Measurements from ENCODE around the gene LDLRAD3. TPM values are rescaled to one million over a fixed set of nuclear protein-coding genes. Genes with fewer than 3 reads are reported as not detected.

LDLRAD3 gene
- total RNA-seq, 2 donors from 2014 or later: 30.8 to 42.5 TPM

- DNase-seq (ENCODE audit: low spot score): no peak
- TF ChIP-seq CTCF (IDR thresholded peaks at IDR 0.05) (no peak), POLR2A (IDR thresholded peaks at IDR 0.05) (no peak), POLR2AphosphoS5 (IDR thresholded peaks at IDR 0.05) (no peak)
- no peaks in the 10 kb centered on the region for H3K9me3 ChIP-seq
- no peaks in the 10 kb centered on the region for H3K4me1 ChIP-seq (replicated peaks)
- 96% methylated on average over 6 of the region's 6 CpGs for WGBS
- no peaks in the 10 kb centered on the region for H3K36me3 ChIP-seq
- intact Hi-C loops (cut with DNase I): no loop called here
- H3K27ac ChIP-seq: no peak overlapping the region
- H3K27me3 ChIP-seq (replicated peaks; ENCODE audit: insufficient read depth): no peaks in the 10 kb centered on the region
- H3K4me3 ChIP-seq: no peak overlapping the region
These were observed 32.6 kb downstream of the LDLRAD3 start for GRCh38 chr11:35976434-35976833.

- no peak for DNase-seq (ENCODE audit: low spot score)
- Histone ChIP-seq H3K36me3 (no peaks in the 10 kb centered on the region), H3K4me3 (no peak overlapping the region), H3K9me3 (no peaks in the 10 kb centered on the region), H3K27me3 (replicated peaks; ENCODE audit: insufficient read depth) (no peaks in the 10 kb centered on the region), H3K27ac (no peak overlapping the region), H3K4me1 (replicated peaks) (no peaks in the 10 kb centered on the region)
- TF ChIP-seq POLR2AphosphoS5 (IDR thresholded peaks at IDR 0.05): no peak
- TF ChIP-seq POLR2A (IDR thresholded peaks at IDR 0.05): no peak
- no peak for TF ChIP-seq CTCF (IDR thresholded peaks at IDR 0.05)
- intact Hi-C loops (cut with DNase I): no loop called here
- 50% methylated on average over 6 of the region's 6 CpGs for WGBS
These were observed 34.3 kb downstream of the LDLRAD3 start for GRCh38 chr11:35978183-35978582.

- no peak overlapping the region for H3K4me3 ChIP-seq
- no peaks in the 10 kb centered on the region for H3K4me1 ChIP-seq (replicated peaks)
- intact Hi-C loops (cut with DNase I): no loop called here
- DNase-seq (ENCODE audit: low spot score): no peak
- no peaks in the 10 kb centered on the region for H3K27me3 ChIP-seq (replicated peaks; ENCODE audit: insufficient read depth)
- no peak for TF ChIP-seq POLR2AphosphoS5 (IDR thresholded peaks at IDR 0.05)
- TF ChIP-seq POLR2A (IDR thresholded peaks at IDR 0.05): no peak
- no peak for TF ChIP-seq CTCF (IDR thresholded peaks at IDR 0.05)
- H3K27ac ChIP-seq: no peak overlapping the region
- no peaks in the 10 kb centered on the region for H3K36me3 ChIP-seq
- no peaks in the 10 kb centered on the region for H3K9me3 ChIP-seq
- WGBS: 91% methylated on average over 4 of the region's 4 CpGs
These were observed 35.0 kb downstream of the LDLRAD3 start for GRCh38 chr11:35978891-35979290.

GRCh38 chr11:35980686-35981390 lies 37.0 kb downstream of the LDLRAD3 start:
- intact Hi-C loops (cut with DNase I): no loop called here
- no peaks in the 10 kb centered on the region for H3K9me3 ChIP-seq
- DNase-seq (ENCODE audit: low spot score): no peak
- H3K27me3 ChIP-seq (replicated peaks; ENCODE audit: insufficient read depth): no peaks in the 10 kb centered on the region
- H3K27ac ChIP-seq: peak overlapping the region in 1 of 2 donors; percentile 30
- 71% methylated on average over 9 of the region's 9 CpGs for WGBS
- TF ChIP-seq POLR2A (IDR thresholded peaks at IDR 0.05) (no peak), CTCF (IDR thresholded peaks at IDR 0.05) (no peak), POLR2AphosphoS5 (IDR thresholded peaks at IDR 0.05) (no peak)
- H3K36me3 ChIP-seq: no peaks in the 10 kb centered on the region
- H3K4me1 ChIP-seq (replicated peaks): no peaks in the 10 kb centered on the region
- no peak overlapping the region for H3K4me3 ChIP-seq

- WGBS: 49% methylated on average over 7 of the region's 7 CpGs
- intact Hi-C loops (cut with DNase I): no loop called here
- Histone ChIP-seq H3K36me3 (no peaks in the 10 kb centered on the region), H3K27ac (peak overlapping the region in 1 of 2 donors; percentile 17), H3K4me3 (no peak overlapping the region), H3K9me3 (no peaks in the 10 kb centered on the region), H3K27me3 (replicated peaks; ENCODE audit: insufficient read depth) (no peaks in the 10 kb centered on the region), H3K4me1 (replicated peaks) (no peaks in the 10 kb centered on the region)
- TF ChIP-seq POLR2A (IDR thresholded peaks at IDR 0.05): no peak
- TF ChIP-seq CTCF (IDR thresholded peaks at IDR 0.05): no peak
- no peak for TF ChIP-seq POLR2AphosphoS5 (IDR thresholded peaks at IDR 0.05)
- no peak for DNase-seq (ENCODE audit: low spot score)
These were observed 37.7 kb downstream of the LDLRAD3 start for GRCh38 chr11:35981581-35981980.

All from prostate gland (tissue), 2 donors.